GM19455 (cell line): ENCODE measurements around the gene NTN1.

ENCODE experiments used
- ATAC-seq: cut with Tn5 transposase; IDR thresholded peaks from one replicate; pipeline ENCODE4 v1.9.1; 2021; ENCODE audit not compliant: unreplicated experiment

The NTN1 gene

DNA sequence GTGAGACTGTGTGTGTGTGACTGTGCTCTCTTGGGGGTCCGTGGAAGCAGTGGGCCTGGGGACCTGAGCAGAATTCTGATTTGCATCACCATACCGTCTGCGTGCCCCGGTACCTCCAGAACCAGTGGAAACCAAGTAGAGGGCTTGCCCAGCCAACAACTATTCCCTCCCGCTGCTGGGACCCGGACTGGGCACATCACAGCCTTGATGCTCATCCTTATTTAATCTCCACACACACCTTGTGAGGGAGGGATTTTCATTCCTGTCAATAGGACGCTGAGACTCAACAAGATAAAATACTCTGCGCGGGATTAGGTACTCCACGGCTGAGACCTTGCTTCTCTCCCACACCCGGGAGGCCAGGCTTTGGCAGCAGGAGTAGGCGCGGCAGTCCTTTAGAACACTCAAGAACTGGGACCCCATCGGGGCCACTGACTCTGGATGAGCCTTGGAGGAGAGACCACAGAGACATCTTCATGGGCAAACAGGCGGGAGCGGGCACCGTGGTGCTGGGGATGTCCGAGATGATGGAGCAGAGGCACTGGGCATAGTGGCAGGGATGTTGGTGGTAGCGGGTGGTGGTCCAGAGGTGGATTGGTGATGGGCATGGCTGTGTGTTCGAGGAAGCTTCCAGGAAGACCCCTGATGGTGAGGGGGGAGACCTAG, 208.0 kb downstream of the NTN1 start:
- no peak for ATAC-seq

DNA sequence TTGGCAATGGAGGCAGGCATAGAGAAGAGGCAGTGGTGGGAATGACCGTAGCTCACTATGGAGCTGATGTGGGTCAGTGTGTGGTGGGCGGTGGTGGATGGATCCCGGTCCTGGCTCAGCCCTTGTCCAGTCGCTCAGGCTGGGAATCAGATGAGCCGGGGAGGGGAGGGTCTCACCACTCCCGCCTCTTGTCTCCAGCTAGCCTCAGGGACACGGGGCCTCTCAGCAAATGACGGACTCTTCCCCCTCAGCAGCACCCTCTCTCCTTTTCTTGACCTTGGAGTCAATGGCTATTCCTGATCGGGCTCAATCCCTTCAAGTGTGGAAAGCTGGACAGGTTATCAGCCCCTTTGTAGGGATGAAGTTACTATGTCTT, 208.5 kb downstream of the NTN1 start:
- ATAC-seq: no peak

DNA sequence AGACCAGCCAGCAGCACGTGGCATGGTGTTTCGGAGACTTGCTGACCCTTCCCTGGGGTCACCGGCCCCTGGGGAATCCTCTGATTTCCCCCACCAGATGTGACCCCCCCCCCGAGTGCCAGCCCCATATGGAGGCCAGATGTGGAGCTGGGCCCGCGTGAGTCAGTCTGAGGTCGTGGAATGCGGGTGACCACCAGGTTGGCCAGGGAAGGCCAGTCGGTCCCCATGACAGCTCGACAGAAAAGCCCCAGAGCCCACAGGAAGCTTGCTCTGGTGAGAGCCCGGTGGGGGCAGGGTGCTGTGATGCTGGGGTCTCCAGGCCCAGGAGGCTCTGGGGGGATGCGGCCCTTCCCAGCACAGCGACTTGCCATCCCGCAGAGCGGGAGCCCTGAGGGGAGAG, 209.0 kb downstream of the NTN1 start:
- ATAC-seq: no peak

DNA sequence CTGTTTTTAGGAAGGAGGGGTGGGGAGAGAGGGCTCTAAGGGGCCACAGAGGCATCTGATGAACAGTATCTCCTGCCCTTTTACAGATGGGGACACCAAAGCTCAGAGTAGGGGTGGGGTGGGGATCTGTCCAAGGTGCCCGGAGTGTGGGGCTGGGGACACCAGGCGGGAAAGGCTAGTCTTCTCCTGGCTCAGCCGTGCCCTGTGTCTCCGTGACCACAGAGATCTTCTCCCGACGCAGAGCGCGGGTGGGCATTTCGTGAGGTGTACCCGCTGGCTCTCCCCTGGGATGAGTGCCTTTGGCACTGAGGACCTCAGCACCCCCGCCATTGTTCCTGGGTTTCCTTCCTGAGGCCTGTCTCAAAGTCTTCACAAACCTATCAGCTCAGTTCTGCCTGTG, 209.6 kb downstream of the NTN1 start:
- ATAC-seq: no peak

DNA sequence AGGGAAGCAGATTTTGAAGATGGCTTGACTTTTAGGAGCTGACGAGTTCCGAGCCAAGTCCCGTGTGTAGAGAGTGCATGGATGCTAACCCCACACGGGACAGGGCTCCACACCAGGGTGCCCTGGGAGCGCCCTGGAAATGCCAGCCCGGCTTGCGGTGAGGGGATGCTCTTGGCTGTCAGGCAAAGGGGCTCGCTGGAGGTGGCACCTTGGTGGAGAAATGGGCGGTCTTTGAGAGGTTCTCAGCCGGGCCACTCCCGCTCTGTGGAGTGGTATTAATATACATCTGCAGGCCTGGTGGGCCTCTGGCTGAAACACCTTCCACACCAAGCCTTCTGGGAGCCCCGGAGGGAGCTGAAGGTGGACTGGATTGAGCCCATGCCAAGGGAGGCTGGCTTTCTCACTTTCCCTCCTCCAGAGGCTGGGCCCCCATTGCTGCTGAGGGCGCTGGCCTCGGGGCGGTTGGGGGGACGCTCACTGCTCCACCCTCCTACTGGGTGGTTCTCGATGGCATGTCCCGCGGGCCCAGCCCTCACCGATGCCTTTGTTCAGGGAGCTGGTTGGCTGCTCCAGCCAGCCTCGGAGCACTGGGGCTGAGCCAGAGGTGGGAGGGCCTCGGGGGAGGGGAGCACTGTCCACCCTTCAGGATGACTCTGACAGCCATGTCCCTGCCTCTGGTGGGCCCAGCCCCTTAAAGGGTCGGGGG, 210.3 kb downstream of the NTN1 start:
- no peak for ATAC-seq

DNA sequence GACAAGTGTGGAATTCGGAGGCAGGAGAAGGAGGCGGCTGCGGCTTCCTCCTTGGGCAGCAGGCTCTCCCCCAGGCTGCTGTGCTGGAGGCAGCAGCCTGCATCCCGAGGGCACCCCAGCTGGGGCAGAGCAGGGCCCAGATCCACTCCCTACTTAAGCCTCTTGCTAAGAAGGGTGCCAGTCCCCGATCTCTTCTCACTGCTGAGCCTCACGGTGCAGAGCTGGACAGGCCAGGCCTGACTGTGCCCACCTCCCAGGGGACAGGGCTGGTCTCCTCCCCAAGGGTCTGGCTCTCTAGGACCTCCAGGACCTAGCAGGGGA, 210.8 kb downstream of the NTN1 start:
- no peak for ATAC-seq

DNA sequence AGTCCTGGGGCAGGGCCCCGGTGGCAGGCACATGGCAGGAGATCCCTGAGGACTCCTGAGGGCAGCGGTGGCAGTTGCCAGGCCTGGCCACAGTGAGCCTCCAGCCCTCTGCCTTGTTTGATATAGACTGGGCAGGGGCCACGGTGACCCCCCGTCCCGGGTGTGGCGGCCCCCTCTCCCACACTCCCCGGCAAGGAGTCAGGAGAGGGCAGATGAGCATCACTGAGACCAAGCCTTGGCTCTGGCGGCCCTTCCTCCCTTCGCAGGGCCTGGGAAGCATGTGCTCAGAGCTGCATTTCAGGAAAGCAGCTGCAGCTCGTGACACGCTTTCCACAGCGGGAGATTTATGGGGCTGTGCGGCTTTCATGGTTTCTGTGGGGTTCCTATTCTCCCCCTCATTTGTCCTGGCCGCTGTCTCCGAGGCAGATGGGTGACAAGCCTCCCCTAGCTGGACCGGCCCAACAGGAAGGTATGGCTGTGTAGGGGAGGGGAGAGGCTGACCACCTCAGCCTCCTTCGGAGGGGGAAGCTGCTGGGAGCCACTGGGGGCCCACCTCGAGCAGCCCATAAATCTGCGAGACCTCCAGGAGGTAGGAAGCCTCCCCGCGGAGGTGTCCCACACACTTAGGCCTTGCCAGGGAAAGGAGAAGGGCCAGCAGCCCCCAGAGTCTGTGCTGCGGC, 211.4 kb downstream of the NTN1 start:
- ATAC-seq: no peak

DNA sequence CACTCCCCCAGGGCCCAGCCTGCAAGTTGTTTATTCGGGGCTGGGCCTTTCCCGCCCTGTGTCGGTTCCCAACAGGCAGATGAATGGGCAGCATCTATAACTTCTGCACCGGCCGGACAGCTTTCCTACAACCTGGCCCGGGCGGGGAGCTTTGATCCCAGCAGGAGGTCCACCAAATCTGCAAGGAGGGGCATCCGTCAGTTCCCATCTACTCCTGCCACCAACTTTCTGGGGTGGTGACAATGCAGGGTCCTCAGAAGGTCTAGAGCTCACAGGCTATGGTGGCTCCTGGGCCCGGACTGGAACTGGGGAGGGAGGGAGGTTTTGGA, 211.9 kb downstream of the NTN1 start:
- no peak for ATAC-seq

DNA sequence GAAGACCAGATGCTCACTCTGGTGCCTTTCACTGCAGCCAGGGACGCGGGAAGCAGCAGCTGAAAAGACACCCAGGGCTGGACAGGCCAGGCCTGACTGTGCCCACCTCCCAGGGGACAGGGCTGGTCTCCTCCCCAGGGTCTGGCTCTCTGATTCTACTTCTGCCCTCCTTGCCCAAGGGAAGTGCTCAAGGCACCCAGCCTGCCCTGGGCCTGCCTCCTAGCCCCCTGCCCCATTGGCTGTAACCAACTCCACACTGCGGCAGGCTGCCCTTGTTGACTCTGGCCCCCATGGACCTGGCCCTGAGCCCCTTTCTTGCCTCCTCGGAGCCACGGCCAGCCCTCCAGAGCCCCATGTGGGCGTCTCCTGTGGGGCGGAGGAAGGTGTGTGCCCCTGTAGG, 212.5 kb downstream of the NTN1 start:
- no peak for ATAC-seq

DNA sequence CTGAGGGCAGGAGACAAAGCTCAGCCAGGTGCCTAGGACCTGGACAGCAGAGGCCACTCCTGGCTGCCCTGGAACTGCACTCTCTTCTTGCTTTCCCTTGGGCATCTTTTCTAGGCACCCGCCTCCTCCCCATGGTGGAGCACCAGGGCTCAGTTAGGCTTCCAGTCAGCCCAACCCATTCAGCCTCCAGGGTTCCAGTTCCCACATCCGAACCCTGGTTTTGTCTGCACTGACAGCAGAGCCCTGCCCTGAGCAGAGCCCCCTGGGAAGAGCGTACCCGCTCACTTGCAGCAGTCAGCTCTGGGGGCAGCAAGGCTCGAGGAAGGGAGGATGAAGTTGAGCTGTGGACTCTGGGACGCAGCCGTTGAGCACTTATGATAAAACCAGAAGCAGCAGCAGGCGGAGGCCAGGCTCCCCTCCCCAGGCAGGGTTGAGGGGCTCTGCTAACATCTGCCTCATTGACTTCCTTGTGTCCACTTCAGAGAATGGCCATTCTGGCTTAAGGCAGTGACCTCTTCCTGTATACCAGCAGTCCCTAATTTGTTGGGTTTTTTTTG, 213.2 kb downstream of the NTN1 start:
- ATAC-seq: no peak

DNA sequence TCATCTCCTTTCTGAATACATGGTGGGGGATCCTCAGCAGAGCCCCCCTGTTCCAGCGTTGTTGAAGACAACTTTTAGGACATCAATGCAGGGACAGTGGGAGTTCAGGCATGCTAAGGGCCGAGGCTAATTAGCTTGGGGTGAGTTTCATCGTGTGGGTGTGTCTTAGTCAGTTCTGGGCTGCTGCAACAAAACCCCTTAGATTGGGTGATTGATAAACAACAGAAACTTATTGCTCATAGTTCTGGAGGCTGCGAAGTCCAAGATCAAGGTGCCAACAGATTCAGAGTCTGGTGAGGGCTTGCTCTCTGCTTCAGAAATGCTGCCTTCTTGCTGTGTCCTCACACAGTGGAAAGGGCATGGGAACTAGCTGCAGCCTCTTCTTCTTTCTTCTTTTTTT, 214.0 kb downstream of the NTN1 start:
- ATAC-seq: no peak

DNA sequence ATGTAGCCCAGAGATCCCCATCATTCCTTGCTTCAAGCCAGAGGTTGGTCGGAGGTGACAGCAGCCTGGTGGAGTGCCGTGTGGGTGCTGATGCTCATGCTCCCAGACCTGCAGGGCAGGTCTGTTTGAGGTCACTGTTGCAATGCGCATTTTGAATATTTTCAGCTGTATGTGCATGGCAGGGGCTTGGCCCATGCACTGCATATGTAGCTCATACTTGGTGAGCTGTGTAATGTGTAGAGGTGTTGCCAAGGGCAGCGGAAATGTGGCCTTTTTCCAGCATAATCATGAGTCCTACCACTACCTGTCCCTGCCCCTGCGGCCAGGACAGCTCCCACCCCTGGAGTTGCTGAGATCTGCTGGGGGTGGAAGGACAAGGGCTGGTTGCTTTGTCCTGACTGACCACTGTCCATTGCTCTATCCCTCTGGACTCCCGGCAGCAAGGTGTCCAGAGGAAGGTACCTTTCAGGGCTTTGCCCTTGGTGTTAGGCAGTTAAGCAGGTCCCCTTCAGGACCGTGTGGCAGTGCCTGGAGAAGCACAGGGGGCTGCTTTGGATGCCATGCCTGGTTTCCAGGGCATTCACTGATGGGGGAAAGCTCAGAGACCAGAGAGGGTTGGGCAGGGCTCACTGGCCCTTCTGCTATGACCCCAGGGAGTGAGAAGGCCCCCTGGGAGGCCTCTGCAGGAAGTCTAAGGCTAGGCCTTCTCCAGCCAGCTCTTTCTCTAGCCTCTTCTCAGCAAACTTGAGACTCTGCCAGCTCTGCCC, 215.2 kb downstream of the NTN1 start:
- no peak for ATAC-seq

DNA sequence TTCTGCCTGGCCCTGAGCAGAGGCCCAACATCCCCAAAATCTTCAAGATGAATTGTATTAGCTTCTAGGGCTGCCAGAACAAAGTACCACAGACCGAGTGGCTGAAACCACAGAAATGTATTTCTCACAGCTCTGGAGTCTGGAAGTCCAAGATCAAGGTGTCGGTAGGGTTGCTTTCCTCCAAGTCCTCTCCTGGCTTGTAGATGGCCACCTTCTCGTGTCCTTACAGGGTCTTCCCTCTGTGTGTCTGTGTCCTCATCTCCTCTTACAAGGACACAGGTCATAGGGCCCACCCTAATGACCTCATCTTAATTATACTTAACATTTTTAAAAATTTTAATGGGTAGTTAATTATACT, 215.7 kb downstream of the NTN1 start:
- no peak for ATAC-seq

DNA sequence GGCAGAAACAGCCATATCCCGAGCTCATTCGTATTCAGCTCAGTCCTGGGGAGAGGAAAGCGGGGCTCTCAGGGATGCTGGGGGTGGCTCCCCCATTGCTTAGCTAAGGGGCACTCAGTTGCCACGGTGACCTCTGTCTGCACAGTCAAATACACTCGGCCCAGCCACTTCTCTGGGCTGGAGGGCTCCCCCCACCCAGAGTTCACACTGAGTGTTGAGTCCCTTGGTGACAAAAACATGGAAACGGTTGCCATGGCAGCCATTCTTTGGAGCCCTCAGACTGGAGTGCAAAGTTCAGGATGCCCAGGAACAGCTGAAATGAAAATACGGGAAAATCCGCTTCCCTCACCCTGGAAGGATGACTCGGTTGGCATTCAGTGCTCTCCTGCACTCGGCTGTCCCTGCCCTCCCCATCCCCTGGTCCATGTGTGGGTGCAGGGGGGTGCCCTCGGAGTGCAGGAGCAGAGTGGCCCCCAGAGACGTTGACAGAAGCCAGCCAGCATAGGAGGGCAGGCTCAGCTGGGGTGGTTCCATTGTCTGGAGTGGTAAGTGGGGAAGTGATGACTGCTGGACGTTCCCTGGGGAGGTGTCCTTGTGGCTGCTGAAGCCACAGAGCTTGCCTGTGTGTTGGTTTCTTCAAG, 216.5 kb downstream of the NTN1 start:
- no peak for ATAC-seq

DNA sequence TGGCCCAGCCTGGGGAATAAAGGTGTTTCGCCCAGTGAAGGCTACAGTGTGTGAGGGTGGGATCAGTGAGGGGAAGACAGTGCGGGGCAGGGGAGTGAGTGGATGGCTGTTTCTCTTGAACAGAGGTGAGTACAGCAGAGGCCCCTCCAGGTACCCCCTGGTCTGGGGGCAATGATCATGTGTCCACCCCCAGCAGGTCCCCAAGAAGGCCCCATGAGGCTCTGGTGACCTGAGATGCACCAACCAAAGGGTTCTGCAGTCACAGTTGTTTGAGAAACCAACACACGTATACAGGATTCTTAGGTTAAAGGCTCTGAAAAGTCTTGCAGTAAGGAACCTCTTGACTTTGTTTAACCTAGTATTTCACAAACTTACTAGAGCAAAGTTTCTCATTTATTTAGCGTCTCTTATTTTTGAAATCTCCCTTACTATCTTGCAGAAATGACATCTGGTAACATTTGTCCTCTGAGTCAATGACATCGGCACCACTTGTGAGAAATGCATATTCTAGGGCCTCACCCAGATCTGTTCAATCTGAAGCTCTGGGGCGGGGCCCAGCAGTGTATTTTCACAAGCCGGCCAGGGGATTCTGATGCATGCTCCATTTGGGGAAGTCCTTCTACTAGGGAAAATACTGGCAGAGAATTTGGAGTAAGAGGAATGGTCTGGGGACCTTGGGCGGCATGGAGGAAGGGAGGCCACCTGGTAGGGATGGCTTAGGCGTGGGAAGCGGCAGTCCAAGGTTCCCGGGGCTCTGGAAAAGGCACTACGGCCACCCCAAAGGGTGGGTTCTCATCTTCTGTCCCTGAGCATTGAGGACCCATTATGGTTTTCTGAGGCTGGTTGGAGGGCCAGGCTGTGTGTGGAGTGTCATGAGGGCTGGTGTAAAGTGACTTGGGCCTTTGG, 217.3 kb downstream of the NTN1 start:
- no peak for ATAC-seq

DNA sequence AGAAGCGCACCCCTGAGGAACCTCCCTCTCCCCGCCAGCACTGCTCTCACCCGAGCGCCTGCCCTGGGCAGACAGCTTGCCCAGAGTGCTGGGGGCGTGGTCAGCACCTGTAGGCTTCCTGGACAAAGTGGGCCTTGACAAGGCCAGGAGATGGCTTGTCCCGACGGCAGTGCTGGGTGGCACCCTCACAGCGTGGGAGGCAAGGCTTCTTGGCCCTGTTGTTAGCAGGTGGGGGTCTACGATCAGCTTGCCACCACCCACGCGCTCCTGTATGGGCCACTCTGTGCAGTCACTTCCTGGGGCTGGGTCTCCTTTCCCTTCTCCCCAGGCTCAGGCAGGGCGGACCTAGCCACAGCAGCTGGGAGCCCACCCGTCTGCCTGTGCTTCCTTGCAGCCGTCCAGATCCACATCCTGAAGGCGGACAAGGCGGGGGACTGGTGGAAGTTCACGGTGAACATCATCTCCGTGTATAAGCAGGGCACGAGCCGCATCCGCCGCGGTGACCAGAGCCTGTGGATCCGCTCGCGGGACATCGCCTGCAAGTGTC, 218.0 kb downstream of the NTN1 start:
- ATAC-seq: no peak

DNA sequence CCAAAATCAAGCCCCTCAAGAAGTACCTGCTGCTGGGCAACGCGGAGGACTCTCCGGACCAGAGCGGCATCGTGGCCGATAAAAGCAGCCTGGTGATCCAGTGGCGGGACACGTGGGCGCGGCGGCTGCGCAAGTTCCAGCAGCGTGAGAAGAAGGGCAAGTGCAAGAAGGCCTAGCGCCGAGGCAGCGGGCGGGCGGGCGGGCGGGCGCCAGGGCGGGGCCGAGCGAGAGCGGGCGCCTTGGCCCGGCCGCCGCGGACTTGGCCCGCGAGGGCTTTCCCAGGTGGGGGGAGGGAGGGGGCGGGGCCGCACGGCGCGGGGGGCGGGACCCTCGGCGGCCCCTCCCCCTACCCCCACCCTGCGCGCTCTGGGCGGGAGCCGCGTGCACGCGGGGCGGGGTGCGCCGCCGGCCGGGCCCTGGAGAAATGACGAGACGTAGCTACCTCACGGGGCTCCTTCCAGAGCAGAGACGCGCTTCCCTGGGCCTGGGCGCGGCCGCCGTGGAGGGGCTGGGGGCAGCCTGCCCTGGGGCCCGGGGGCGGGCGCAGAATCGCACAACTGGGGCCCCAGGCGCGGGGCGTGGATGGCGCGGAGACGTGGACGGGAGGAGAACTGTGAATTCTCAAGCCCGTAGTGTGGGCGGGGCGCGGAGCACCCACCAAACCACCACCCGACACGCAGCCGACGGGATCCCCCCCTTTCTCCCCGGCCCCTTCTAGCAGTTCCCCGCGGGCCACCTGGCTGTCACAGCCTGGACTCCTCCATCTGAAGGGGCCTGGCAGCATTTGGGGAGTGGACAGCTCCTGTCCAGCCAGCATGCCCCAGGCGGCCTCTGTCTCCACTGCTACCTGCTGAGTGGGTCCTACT, 218.7 kb downstream of the NTN1 start:
- peak; percentile 60 for ATAC-seq

DNA sequence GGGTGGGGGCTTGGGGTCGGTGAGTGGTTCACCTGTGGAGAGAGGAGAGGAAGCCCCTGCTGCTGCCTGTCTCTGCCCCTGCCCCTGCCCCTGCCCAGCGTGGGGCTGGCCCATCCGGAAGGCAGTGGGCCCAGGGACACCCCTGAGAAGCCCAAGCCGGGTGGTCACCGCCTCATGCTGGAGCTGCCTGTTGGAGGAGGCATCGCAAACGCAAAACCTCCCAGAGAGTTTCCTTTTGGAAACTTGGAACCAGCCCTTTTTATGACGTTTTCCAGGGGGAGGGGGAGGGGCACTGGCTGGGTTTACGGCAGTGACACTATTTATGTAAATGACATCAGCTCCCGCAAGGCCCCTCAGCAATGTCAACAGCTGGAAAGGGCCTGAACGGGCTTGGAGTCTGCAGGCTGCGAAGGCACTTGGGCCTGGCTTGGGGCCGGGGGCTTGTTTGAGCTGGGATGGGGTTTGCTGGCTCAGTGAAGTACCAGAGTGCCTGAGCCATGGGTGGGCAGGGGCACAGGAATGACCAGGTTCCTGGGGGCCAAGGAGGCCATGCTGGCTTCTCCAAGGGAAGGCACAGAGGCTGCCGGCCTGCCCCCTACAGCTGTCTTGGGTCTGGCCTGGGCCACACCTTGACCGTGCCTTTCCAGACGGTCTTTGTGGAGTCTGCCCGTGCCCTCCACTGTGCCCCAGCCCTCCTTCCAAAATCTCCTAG, 219.5 kb downstream of the NTN1 start:
- ATAC-seq: no peak

DNA sequence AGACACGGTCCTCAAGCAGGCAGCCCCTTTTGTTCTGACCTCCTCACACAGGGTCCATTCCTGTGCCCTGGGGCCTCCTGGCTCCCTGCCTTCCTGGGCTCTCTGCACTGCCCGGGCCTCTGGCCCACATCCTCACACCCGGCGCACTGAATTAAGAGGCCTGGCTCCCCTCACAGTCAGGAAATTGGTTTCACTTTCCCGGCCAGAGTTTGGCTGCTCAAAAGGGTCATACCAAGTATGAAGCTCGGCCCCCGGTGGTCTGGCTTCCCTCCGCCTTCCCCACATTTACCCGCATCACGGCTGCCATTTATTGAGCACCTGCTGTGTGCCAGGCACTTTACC, 220.0 kb downstream of the NTN1 start:
- no peak for ATAC-seq
